Osteocyte (in vitro differentiated cells): ENCODE data around the gene PROX1. TPM values are rescaled to one million over a fixed set of nuclear protein-coding genes. Genes with fewer than 3 reads are reported as not detected.

ENCODE experiments used
- DNase-seq: peaks from one replicate; pipeline ENCODE4 v3.0.0; 2021; ENCODE audit warnings: mixed read lengths; ENCODE audit not compliant: unreplicated experiment; ENCODE audit errors: extremely low spot score
- H3K27ac Mint-ChIP-seq: one replicate; pipeline ENCODE4 v1.8.0; 2021; ENCODE audit warnings: mild to moderate bottlenecking, mixed read lengths; ENCODE audit not compliant: unreplicated experiment
- H3K27me3 Mint-ChIP-seq: one replicate; pipeline ENCODE4 v1.8.0; 2021; ENCODE audit warnings: mixed read lengths; ENCODE audit not compliant: unreplicated experiment
- H3K36me3 Mint-ChIP-seq: one replicate; pipeline ENCODE4 v1.8.0; 2021; ENCODE audit warnings: mixed read lengths; ENCODE audit not compliant: unreplicated experiment
- H3K4me1 Mint-ChIP-seq: one replicate; pipeline ENCODE4 v1.8.0; 2021; ENCODE audit warnings: mixed read lengths; ENCODE audit not compliant: unreplicated experiment
- H3K4me3 Mint-ChIP-seq: one replicate; pipeline ENCODE4 v1.8.0; 2021; ENCODE audit warnings: mild to moderate bottlenecking, moderate library complexity, mixed read lengths; ENCODE audit not compliant: unreplicated experiment
- H3K9me3 Mint-ChIP-seq: one replicate; pipeline ENCODE4 v1.8.0; 2021; ENCODE audit warnings: mixed read lengths; ENCODE audit not compliant: unreplicated experiment
- CTCF ChIP-seq: fragments of 200-600 bp; sonication (generic); IDR thresholded peaks from 2 replicates; pipeline ENCODE4 v1.5.0; 2021; ENCODE audit warnings: antibody characterized with exemption, mild to moderate bottlenecking, moderate library complexity
- total RNA-seq: library from RNA; stranded (reverse); gene quantifications from 2 replicates; pipeline ENCODE4 v1.2.1, GENCODE V29; 2021

Gene PROX1
- total RNA-seq, 1 donor from 2014 or later, result 0.32 TPM

DNA sequence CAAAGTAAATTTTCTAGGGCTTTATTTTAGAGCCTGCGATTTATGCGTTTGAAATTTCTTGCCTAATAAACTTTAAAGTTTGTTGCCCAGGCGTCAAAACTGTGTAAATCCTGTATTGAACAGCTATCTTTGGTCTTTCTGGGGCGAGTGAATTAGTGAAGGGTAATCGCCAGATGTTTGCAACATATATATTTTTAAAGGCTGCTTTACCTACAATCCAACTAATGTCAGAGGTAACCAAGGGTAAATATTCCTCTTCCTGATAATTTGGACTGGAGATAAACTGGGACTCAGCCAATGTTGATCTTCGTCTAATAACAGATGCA lies 885 bp upstream of the PROX1 start:
- H3K27me3 Mint-ChIP-seq, result peaks cover 83% of the 10 kb centered on the region
- no peaks in the 10 kb centered on the region for H3K36me3 Mint-ChIP-seq
- TF ChIP-seq CTCF, result no peak
- peaks cover 40% of the 10 kb centered on the region for H3K4me1 Mint-ChIP-seq
- H3K27ac Mint-ChIP-seq, result no peak overlapping the region
- H3K9me3 Mint-ChIP-seq, result no peaks in the 10 kb centered on the region
- DNase-seq, result no peak
- peak overlapping the region; percentile 82 for H3K4me3 Mint-ChIP-seq

DNA sequence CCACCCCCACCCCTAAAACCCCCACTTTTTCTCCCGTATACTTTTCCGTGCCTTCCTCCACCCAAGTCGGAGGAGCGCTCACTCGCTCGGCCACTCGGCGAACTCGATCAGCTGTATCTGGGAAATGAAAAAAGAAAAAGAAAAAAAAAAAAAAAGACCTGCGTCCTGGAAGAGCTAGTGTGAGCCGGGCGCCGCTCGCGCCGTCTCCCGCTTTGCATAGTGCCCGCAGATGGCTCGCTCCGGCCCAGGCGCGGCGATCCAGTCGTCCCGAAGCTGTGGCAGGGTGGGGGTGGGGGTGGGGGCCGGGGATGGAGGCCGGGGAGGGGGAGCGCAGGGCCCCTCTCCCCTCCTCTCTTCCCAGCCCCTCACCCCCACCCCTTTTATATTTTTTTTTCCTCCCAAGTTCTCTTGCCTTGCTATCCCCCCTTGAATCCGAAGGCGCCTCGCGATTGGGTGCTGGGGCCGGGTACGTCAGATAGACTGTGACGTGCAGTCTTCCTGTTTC lies 299 bp upstream of the PROX1 start:
- H3K4me1 Mint-ChIP-seq, result peaks cover 40% of the 10 kb centered on the region

GRCh38 chr1:213988507-213989001 lies 781 bp downstream of the PROX1 start:
- Mint-ChIP-seq H3K4me3 (peak overlapping the region; percentile 82), H3K9me3 (no peaks in the 10 kb centered on the region), H3K27me3 (peaks cover 85% of the 10 kb centered on the region), H3K4me1 (peaks cover 34% of the 10 kb centered on the region), H3K27ac (peak overlapping the region; percentile 82), H3K36me3 (no peaks in the 10 kb centered on the region)
- no peak for DNase-seq
- no peak for TF ChIP-seq CTCF

More for the DNA sequence above, 299 bp upstream of the PROX1 start:
- H3K27me3 Mint-ChIP-seq, result peaks cover 83% of the 10 kb centered on the region
- H3K27ac Mint-ChIP-seq, result peak overlapping the region; percentile 82
- H3K4me3 Mint-ChIP-seq, result peak overlapping the region; percentile 82
- H3K36me3 Mint-ChIP-seq, result no peaks in the 10 kb centered on the region
- DNase-seq, result no peak
- TF ChIP-seq CTCF, result no peak
- H3K9me3 Mint-ChIP-seq, result no peaks in the 10 kb centered on the region

DNA sequence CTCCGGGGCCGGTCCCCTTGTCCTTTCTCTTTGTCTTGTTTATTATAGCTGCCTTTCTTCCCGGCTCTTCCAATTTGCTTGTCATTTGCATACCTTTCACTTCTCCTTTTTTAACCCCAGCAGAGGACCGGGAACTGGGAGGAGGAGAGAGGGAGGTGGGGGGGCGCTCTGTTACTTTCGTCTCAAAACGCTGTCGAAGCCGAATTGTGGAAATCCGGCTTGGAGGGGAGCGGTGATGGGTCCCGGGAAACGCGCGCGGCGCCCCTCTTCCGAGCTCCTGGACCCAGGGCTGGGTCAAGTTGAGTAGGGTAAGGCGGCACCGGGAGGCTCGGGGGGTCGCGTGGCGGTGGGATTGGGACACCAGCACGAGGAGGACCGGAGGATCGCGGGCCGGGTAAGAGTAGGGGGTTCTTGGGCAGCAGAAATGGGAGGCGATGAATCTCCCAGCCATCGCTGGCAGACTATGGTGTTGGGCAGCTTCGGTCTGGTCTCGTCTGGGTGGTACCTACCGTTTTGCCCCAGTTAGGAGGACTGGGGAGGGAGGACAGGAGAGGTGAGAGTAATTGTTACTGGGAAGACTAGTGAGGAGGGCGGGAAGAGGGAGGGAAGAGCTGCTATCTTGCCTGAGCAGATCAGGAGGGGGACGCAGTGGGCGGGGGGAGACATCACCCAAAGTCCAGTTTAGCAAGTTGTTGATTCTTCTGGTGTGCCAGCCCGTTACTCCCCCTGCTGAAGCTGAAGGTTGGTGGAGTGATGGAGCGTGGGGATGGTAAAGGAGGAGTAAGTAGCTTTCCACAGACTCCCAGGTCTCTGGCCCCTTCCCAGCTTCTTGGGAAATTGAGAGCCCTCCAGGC lies 1.5 kb downstream of the PROX1 start:
- Mint-ChIP-seq H3K36me3 (no peaks in the 10 kb centered on the region), H3K4me1 (peaks cover 33% of the 10 kb centered on the region), H3K9me3 (no peaks in the 10 kb centered on the region), H3K27ac (no peak overlapping the region), H3K4me3 (peak overlapping the region; percentile 82), H3K27me3 (peaks cover 84% of the 10 kb centered on the region)
- DNase-seq, result no peak
- TF ChIP-seq CTCF, result no peak

- Mint-ChIP-seq H3K9me3 (no peaks in the 10 kb centered on the region), H3K4me1 (peaks cover 7% of the 10 kb centered on the region), H3K27me3 (peaks cover 52% of the 10 kb centered on the region), H3K4me3 (no peak overlapping the region), H3K36me3 (no peaks in the 10 kb centered on the region), H3K27ac (no peak overlapping the region)
- TF ChIP-seq CTCF, result no peak
- no peak for DNase-seq
Observed at GRCh38 chr1:213993929-213994328, 6.2 kb downstream of the PROX1 start.
